ENCODE results near the gene NT5C2. TPM values are rescaled to one million over a fixed set of nuclear protein-coding genes. Genes with fewer than 3 reads are reported as not detected.

Gene NT5C2
- total and polyA plus RNA-seq, 2 of the 4 experiments (the other 2 are of a cell fraction) = 60.0 to 65.1 TPM

- dilution Hi-C loops (cut with HindIII; ENCODE audit: low sequenced_read_pairs, unreplicated experiment) (no loop called here), intact Hi-C loops (cut with micrococcal nuclease) (no loop called here), in situ Hi-C loops (cut with MboI; ENCODE audit: low sequenced_read_pairs) (no loop called here)
- H2BK20ac ChIP-seq (ENCODE audit: low read depth, low read length) = peak overlapping the region; percentile 51; the same call in 1 of the 2 replicates
- no peaks in the 10 kb centered on the region for H3K36me3 ChIP-seq (ENCODE audit: control insufficient read depth, insufficient read depth, low read length)
- H3K9me1 ChIP-seq (ENCODE audit: insufficient read depth, low read length) = no peaks in the 10 kb centered on the region
- H4K91ac ChIP-seq (ENCODE audit: insufficient read depth, low read depth, low read length) = no peak overlapping the region
- no TSS peak for BruUV-seq (replicated peaks)
- peak overlapping the region; percentile 35 for H2AK5ac ChIP-seq (ENCODE audit: low read depth, low read length)
- no peak overlapping the region for H3K56ac ChIP-seq (ENCODE audit: extremely low read depth, insufficient read depth, low read length)
- no peak overlapping the region for H3K4me2 ChIP-seq (ENCODE audit: low read depth, low read length)
- 100% methylated on average over 2 of the region's 3 CpGs; no CpG with 5 or more reads in 1 of the 2 experiments for WGBS, 2 experiments (ENCODE audit: extremely low coverage in 2 of 2, insufficient read length in 1 of 2)
- H3K79me1 ChIP-seq (ENCODE audit: low read depth in 1 of 2, low read length in 2 of 2) = no peaks in the 10 kb centered on the region
- no peak overlapping the region for H3K4ac ChIP-seq (ENCODE audit: low read depth, low read length)
- no peaks in the 10 kb centered on the region for H4K20me1 ChIP-seq (ENCODE audit: insufficient read depth, low read length)
- no peak overlapping the region for H2AK9ac ChIP-seq (replicated peaks; ENCODE audit: low read depth, low read length, poor library complexity)
- H2BK5ac ChIP-seq (ENCODE audit: low read depth, low read length, poor library complexity, severe bottlenecking) = no peak overlapping the region
- H3K4me3 ChIP-seq (ENCODE audit: insufficient read depth, low read depth, low read length) = no peak overlapping the region
- H4K8ac ChIP-seq (ENCODE audit: low read depth in 2 of 2, low read length in 2 of 2) = no peak overlapping the region
- H3K9me3 ChIP-seq (ENCODE audit: control insufficient read depth, insufficient read depth, low read length) = no peaks in the 10 kb centered on the region
- H3K9ac ChIP-seq (ENCODE audit: low read depth, low read length) = no peak overlapping the region
- H3K4me1 ChIP-seq (ENCODE audit: control insufficient read depth, insufficient read depth, low read length) = peaks cover 7% of the 10 kb centered on the region; the same call in 1 of the 2 replicates
- DNase-seq (no peak), ATAC-seq (ENCODE audit: low read depth) (no peak)
- no peaks in the 10 kb centered on the region for H3K27me3 ChIP-seq (ENCODE audit: control insufficient read depth, insufficient read depth, low read length)
- H2AFZ ChIP-seq (replicated peaks; ENCODE audit: low read length, poor library complexity) = no peak overlapping the region
- H3K14ac ChIP-seq (replicated peaks; ENCODE audit: low read depth, low read length) = no peak overlapping the region
- no peak overlapping the region for H3K18ac ChIP-seq (ENCODE audit: low read depth, low read length)
- ChIA-PET CTCF (interaction anchor here (0.9 kb wide), 1 partner anchor 24 kb away, joined by 4 read pairs; no protein-coding TSS in a partner anchor), POLR2A (ENCODE audit: unreplicated experiment) (interaction anchor here (0.6 kb wide), 1 partner anchor 26 kb away, joined by 16 read pairs; no protein-coding TSS in a partner anchor)
- no peak for TF ChIP-seq MAFK (IDR thresholded peaks at IDR 0.05; ENCODE audit: low read depth, low read length)
- H2BK120ac ChIP-seq (ENCODE audit: low read depth, low read length) = peak overlapping the region; percentile 47; the same call in 1 of the 2 replicates
- no peak overlapping the region for H3K23ac ChIP-seq (ENCODE audit: low read depth, low read length)
- 0 out of 3 replicates have a peak overlapping the region, but pooled peaks have one; percentile 56 for H2BK15ac ChIP-seq (ENCODE audit: low read depth, low read length)
- no peak overlapping the region; the same call in 1 of the 2 replicates for H4K5ac ChIP-seq (ENCODE audit: low read depth, low read length)
- no peak overlapping the region for H3K27ac ChIP-seq (ENCODE audit: insufficient read depth, low read length)
Observed at GRCh38 chr10:103203466-103203865, 10.4 kb upstream of the NT5C2 start.

Measured in IMR-90 (cell line).